K562 (cell line): ENCODE results near the gene FIZ1. TPM values are rescaled to one million over a fixed set of nuclear protein-coding genes. Genes with fewer than 3 reads are reported as not detected.

ENCODE experiments used
- BRF1 ChIP-seq: IDR thresholded peaks from 3 replicates; pipeline ENCODE4 v1.6.1; 2011; ENCODE audit warnings: borderline replicate concordance, mild to moderate bottlenecking; ENCODE audit not compliant: insufficient read length; ENCODE audit errors: extremely low read depth
- GATAD2B ChIP-seq: fragments of 450-650 bp; IDR thresholded peaks from 2 replicates; pipeline ENCODE4 v1.6.1; 2017; ENCODE audit warnings: mild to moderate bottlenecking, borderline replicate concordance
- HIVEP1 ChIP-seq: fragments of 250-450 bp; sonication (Bioruptor Pico); IDR thresholded peaks from 2 replicates; pipeline ENCODE4 v1.4.0; 2020; ENCODE audit warnings: mild to moderate bottlenecking
- NFE2 ChIP-seq: IDR thresholded peaks from 2 replicates; pipeline ENCODE4 v1.6.1; 2014; ENCODE audit warnings: antibody characterized with exemption, low read depth
- NR2F6 ChIP-seq: fragments of 450-650 bp; formaldehyde crosslinking; IDR thresholded peaks from 2 replicates; pipeline ENCODE4 v1.4.0; 2020; ENCODE audit warnings: mild to moderate bottlenecking
- NRF1 ChIP-seq, 2 experiments: fragments of 450-650 bp; IDR thresholded peaks in 1 of 2; conservative IDR thresholded peaks in 1 of 2; 2 replicates each; pipeline ENCODE4 v1.6.1; 2014; ENCODE audit warnings: mild to moderate bottlenecking in 2 of 2
- OTX1 ChIP-seq: fragments of 450-650 bp; formaldehyde crosslinking; IDR thresholded peaks from 2 replicates; pipeline ENCODE4 v1.4.0; 2022; ENCODE audit warnings: mild to moderate bottlenecking
- PHF20 ChIP-seq: fragments of 450-650 bp; IDR thresholded peaks from 2 replicates; pipeline ENCODE4 v1.6.1; 2018; ENCODE audit not compliant: partially characterized antibody
- PHF21A ChIP-seq: fragments of 450-650 bp; IDR thresholded peaks from 2 replicates; pipeline ENCODE4 v1.6.1; 2017; ENCODE audit warnings: low read depth, borderline replicate concordance
- PPARD ChIP-seq: fragments of 250-450 bp; sonication (Bioruptor Pico); IDR thresholded peaks from 2 replicates; pipeline ENCODE4 v1.8.0; 2022; ENCODE audit warnings: inconsistent platforms, mild to moderate bottlenecking, moderate library complexity
- RFX5 ChIP-seq: IDR thresholded peaks from 2 replicates; pipeline ENCODE4 v1.6.1; 2011; ENCODE audit warnings: low read depth, mild to moderate bottlenecking, improper control_type of control experiment, low read length
- SAFB ChIP-seq: fragments of 200-400 bp; formaldehyde crosslinking; IDR thresholded peaks from 2 replicates; pipeline ENCODE4 v1.6.1; 2017; ENCODE audit warnings: low read depth, low read length, borderline replicate concordance
- WHSC1 ChIP-seq: IDR thresholded peaks from one replicate; pipeline ENCODE4 v1.6.1; 2012; ENCODE audit warnings: low read length, control low read depth, inconsistent platforms
- ZFPM2 ChIP-seq: fragments of 250-450 bp; sonication (Bioruptor Pico); IDR thresholded peaks from 2 replicates; pipeline ENCODE4 v1.5.1; 2022; ENCODE audit warnings: mild to moderate bottlenecking
- ZNF778 ChIP-seq: fragments of 450-650 bp; formaldehyde crosslinking; IDR thresholded peaks from 2 replicates; pipeline ENCODE4 v1.4.0; 2020; ENCODE audit warnings: mild to moderate bottlenecking, moderate library complexity
- ZNF830 ChIP-seq: fragments of 250-450 bp; sonication (Bioruptor Pico); IDR thresholded peaks from 2 replicates; pipeline ENCODE4 v1.5.0; 2021; ENCODE audit warnings: mild to moderate bottlenecking
- polyA plus RNA-seq, 8 experiments: library from polyadenylated mRNA; depleted of rRNA in 4 of 8; stranded (reverse) in 5 of 8; unstranded in 3 of 8; fragments of >200 nt; fragmentation: Nextera tagmentation in 2 of 8; fragmentation: Illumina TruSeq in 1 of 8; extraction: Ambion mirVana in 2 of 8; extraction: Trizol in 1 of 8; gene quantifications; 2 replicates each; pipeline versions ENCODE4 v1.2.1 to v1.2.3, GENCODE V29; 2011 to 2014; ENCODE audit warnings: inconsistent platforms in 1 of 8, missing spikeins in 1 of 8
- total RNA-seq, 7 experiments: library from RNA; depleted of rRNA in 6 of 7; stranded (reverse); fragments of >200 nt in 6 of 7; fragmentation: Illumina TruSeq in 2 of 7; extraction: Trizol in 2 of 7; gene quantifications; 2 replicates each; pipeline versions ENCODE4 v1.2.1 to v1.2.3, GENCODE V29; 2011 to 2021; ENCODE audit warnings: low replicate concordance in 1 of 7
- TF ChIP-seq, protein P1 (sequence below): IDR thresholded peaks from 3 replicates; pipeline ENCODE4 v1.6.1; 2011; ENCODE audit warnings: borderline replicate concordance, mild to moderate bottlenecking, moderate library complexity; ENCODE audit not compliant: insufficient read length; ENCODE audit errors: extremely low read depth
- TF ChIP-seq, protein P2 (sequence below): sonication (generic); formaldehyde crosslinking; IDR thresholded peaks from 2 replicates; pipeline ENCODE4 v1.8.0; 2022; ENCODE audit warnings: missing genetic modification reagents, mild to moderate bottlenecking, borderline replicate concordance
- TF ChIP-seq, protein P3 (sequence below): fragments of 450-650 bp; IDR thresholded peaks from 2 replicates; pipeline ENCODE4 v1.7.0; 2016; ENCODE audit warnings: borderline replicate concordance
- TF ChIP-seq, protein P4 (sequence below): sonication (generic); formaldehyde crosslinking; IDR thresholded peaks from 2 replicates; pipeline ENCODE4 v1.8.0; 2023; ENCODE audit warnings: mild to moderate bottlenecking, missing genetic modification reagents

Gene FIZ1
- total and polyA plus RNA-seq, 9 of the 15 experiments (the other 6 are each of a cell fraction or from before 2014, with no cell fraction given): 0.79 to 17.5 (median 5.5) TPM

DNA sequence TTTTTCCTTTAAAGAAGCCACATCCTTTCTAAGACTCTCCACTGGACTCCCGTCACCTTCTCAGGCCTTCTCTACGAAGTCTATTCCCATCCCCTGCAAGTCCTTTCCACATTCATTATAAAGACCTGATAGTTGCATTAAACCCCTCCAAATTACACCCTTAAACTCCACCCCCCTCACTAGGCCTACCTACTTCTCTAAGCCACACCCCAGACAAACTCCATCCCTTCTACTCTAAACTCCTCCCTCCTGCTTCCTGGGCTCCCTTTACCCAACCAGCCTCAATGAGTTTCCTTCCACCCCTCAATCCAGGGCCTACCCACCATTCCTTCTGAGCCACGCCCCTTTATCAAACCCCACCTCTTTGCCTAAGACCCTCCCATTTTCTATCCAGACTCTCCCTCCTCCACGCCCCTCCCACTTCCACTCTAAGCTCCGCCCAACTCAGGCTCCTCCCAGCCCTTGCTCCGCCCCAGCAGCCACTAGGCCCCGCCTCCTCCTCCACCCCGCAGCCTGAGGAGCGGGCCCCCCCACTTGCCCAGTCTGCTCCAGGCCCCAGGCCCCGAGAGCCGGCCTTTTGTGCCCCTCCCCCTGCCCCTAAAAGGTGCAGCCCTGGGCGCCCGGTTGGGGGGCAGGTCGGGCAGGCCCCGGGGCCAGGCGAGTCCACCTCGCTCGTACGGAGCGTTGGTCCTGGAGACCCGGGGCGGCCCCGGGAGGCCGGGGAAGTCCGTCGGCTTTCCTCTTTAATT lies 424 bp downstream of the FIZ1 start (continued):
- no peak for TF ChIP-seq PHF21A
- TF ChIP-seq PHF20: no peak
- TF ChIP-seq, protein P1, sequence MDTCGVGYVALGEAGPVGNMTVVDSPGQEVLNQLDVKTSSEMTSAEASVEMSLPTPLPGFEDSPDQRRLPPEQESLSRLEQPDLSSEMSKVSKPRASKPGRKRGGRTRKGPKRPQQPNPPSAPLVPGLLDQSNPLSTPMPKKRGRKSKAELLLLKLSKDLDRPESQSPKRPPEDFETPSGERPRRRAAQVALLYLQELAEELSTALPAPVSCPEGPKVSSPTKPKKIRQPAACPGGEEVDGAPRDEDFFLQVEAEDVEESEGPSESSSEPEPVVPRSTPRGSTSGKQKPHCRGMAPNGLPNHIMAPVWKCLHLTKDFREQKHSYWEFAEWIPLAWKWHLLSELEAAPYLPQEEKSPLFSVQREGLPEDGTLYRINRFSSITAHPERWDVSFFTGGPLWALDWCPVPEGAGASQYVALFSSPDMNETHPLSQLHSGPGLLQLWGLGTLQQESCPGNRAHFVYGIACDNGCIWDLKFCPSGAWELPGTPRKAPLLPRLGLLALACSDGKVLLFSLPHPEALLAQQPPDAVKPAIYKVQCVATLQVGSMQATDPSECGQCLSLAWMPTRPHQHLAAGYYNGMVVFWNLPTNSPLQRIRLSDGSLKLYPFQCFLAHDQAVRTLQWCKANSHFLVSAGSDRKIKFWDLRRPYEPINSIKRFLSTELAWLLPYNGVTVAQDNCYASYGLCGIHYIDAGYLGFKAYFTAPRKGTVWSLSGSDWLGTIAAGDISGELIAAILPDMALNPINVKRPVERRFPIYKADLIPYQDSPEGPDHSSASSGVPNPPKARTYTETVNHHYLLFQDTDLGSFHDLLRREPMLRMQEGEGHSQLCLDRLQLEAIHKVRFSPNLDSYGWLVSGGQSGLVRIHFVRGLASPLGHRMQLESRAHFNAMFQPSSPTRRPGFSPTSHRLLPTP: no peak
- TF ChIP-seq ZNF778 (CRISPR knock-in tag): no peak
- TF ChIP-seq WHSC1: no peak
- TF ChIP-seq SAFB: no peak
- TF ChIP-seq NFE2: no peak
- TF ChIP-seq, protein P2, sequence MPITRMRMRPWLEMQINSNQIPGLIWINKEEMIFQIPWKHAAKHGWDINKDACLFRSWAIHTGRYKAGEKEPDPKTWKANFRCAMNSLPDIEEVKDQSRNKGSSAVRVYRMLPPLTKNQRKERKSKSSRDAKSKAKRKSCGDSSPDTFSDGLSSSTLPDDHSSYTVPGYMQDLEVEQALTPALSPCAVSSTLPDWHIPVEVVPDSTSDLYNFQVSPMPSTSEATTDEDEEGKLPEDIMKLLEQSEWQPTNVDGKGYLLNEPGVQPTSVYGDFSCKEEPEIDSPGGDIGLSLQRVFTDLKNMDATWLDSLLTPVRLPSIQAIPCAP (CRISPR knock-in tag): no peak
- TF ChIP-seq PPARD (CRISPR knock-in tag): no peak
- TF ChIP-seq ZFPM2 (CRISPR knock-in tag): no peak
- TF ChIP-seq, protein P3, sequence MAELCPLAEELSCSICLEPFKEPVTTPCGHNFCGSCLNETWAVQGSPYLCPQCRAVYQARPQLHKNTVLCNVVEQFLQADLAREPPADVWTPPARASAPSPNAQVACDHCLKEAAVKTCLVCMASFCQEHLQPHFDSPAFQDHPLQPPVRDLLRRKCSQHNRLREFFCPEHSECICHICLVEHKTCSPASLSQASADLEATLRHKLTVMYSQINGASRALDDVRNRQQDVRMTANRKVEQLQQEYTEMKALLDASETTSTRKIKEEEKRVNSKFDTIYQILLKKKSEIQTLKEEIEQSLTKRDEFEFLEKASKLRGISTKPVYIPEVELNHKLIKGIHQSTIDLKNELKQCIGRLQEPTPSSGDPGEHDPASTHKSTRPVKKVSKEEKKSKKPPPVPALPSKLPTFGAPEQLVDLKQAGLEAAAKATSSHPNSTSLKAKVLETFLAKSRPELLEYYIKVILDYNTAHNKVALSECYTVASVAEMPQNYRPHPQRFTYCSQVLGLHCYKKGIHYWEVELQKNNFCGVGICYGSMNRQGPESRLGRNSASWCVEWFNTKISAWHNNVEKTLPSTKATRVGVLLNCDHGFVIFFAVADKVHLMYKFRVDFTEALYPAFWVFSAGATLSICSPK: no peak
- no peak for TF ChIP-seq HIVEP1
- TF ChIP-seq BRF1: no peak
- TF ChIP-seq, protein P4, sequence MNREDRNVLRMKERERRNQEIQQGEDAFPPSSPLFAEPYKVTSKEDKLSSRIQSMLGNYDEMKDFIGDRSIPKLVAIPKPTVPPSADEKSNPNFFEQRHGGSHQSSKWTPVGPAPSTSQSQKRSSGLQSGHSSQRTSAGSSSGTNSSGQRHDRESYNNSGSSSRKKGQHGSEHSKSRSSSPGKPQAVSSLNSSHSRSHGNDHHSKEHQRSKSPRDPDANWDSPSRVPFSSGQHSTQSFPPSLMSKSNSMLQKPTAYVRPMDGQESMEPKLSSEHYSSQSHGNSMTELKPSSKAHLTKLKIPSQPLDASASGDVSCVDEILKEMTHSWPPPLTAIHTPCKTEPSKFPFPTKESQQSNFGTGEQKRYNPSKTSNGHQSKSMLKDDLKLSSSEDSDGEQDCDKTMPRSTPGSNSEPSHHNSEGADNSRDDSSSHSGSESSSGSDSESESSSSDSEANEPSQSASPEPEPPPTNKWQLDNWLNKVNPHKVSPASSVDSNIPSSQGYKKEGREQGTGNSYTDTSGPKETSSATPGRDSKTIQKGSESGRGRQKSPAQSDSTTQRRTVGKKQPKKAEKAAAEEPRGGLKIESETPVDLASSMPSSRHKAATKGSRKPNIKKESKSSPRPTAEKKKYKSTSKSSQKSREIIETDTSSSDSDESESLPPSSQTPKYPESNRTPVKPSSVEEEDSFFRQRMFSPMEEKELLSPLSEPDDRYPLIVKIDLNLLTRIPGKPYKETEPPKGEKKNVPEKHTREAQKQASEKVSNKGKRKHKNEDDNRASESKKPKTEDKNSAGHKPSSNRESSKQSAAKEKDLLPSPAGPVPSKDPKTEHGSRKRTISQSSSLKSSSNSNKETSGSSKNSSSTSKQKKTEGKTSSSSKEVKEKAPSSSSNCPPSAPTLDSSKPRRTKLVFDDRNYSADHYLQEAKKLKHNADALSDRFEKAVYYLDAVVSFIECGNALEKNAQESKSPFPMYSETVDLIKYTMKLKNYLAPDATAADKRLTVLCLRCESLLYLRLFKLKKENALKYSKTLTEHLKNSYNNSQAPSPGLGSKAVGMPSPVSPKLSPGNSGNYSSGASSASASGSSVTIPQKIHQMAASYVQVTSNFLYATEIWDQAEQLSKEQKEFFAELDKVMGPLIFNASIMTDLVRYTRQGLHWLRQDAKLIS: peak; percentile 78; the same call in 1 of the 2 replicates
- no peak for TF ChIP-seq GATAD2B
- TF ChIP-seq NRF1 (conservative IDR thresholded peaks at IDR 0.05 in 1 of 2, IDR thresholded peaks at IDR 0.05 in 1 of 2): peak; percentile 73 to 78
- TF ChIP-seq RFX5: no peak
- TF ChIP-seq ZNF830: no peak
- TF ChIP-seq OTX1: peak; percentile 72
- TF ChIP-seq NR2F6 (CRISPR knock-in tag): no peak
